ENCODE measurements around the gene BMP15. TPM values are rescaled to one million over a fixed set of nuclear protein-coding genes. Genes with fewer than 3 reads are reported as not detected.

Gene BMP15
- total and polyA plus RNA-seq, 2 donors (not counting 1 experiment from before 2014, with no cell fraction given): not detected

DNA sequence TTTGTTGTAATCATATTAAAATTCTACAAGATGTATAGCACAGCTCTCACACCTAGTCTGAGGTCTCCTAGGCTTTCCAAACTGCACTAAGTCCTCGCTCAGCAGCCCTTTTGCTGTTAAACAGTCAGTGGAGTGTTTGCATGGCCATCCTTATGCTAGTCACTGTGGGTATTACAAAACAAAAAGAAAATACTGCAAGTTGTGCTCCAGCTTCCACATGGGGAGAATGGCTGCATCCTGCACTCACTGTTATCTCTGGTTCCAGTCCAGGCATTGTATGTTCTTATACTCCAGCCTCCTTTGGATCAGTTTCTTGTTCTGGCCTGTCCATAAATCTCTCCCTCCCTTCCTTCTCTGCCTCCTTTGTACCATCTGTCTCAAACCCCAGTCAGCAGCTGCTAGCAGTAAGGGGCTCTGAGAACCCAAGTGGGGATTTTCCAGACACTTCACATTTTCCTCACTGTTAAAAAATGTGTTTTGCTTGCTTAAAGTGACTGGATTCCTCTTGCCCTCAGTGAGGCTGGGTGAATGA lies 38.5 kb upstream of the BMP15 start:
- no peaks in the 10 kb centered on the region for H3K27me3 ChIP-seq (ENCODE audit: control insufficient read depth, insufficient read depth, low read length)
- no peaks in the 10 kb centered on the region for H3K36me3 ChIP-seq (ENCODE audit: control insufficient read depth, insufficient read depth, low read length)
- TF ChIP-seq EZH2 (IDR thresholded peaks at IDR 0.05; ENCODE audit: low read length, missing control alignments) (no peak), CTCF (conservative IDR thresholded peaks at IDR 0.05 in 1 of 2, IDR thresholded peaks at IDR 0.05 in 1 of 2; ENCODE audit: low read depth in 1 of 2, low read length in 2 of 2) (no peak)
- peak in 1 of 2 donors; percentile 11 for DNase-seq (ENCODE audit: low read depth in 2 of 2)
- H3K4me1 ChIP-seq (ENCODE audit: control insufficient read depth, extremely low read depth, insufficient read depth, low read length): no peaks in the 10 kb centered on the region
- no peaks in the 10 kb centered on the region for H3K9me3 ChIP-seq (ENCODE audit: control insufficient read depth, insufficient read depth, low read depth, low read length)
- no peak overlapping the region for H3K4me3 ChIP-seq (replicated peaks in 1 of 4; ENCODE audit: control extremely low read depth in 1 of 4, insufficient read depth in 1 of 4, low read depth in 3 of 4, low read length in 4 of 4)
- no peak overlapping the region for H3K9ac ChIP-seq (ENCODE audit: insufficient read depth, low read length)
- H2AFZ ChIP-seq (ENCODE audit: low read length): no peak overlapping the region
- no peak overlapping the region for H3K27ac ChIP-seq (ENCODE audit: insufficient read depth, low read length)
- H4K20me1 ChIP-seq (ENCODE audit: control insufficient read depth, extremely low read depth, insufficient read depth, low read length): no peaks in the 10 kb centered on the region
- H3K79me2 ChIP-seq (ENCODE audit: control insufficient read depth, insufficient read depth, low read length): no peaks in the 10 kb centered on the region
- H3K4me2 ChIP-seq (ENCODE audit: extremely low read depth, insufficient read depth, low read length): no peak overlapping the region

DNA sequence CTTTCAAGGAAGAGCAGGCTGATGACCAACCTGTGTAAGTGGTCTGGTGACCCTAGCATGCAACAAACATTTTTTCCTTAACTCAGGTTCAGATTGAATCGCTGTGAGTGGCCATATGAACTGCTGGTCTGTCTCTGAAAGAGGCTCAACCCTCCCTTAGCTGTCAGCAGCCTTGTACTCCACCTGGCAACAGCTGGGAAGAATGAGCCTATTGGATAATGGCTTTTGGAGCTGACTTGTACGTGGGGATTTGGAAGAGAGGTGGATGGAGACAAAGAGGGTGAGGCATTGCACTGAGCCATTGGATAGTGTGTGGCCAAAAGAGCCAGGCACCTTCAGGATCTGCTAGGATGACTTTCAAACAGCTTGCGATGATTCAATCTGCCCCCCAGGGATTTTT lies 35.7 kb upstream of the BMP15 start:
- no peaks in the 10 kb centered on the region for H3K27me3 ChIP-seq (ENCODE audit: control insufficient read depth, insufficient read depth, low read length)
- no peak overlapping the region for H3K27ac ChIP-seq (ENCODE audit: insufficient read depth, low read length)
- H3K4me3 ChIP-seq (replicated peaks in 1 of 4; ENCODE audit: control extremely low read depth in 1 of 4, insufficient read depth in 1 of 4, low read depth in 3 of 4, low read length in 4 of 4): no peak overlapping the region
- no peaks in the 10 kb centered on the region for H3K79me2 ChIP-seq (ENCODE audit: control insufficient read depth, insufficient read depth, low read length)
- no peak overlapping the region for H3K4me2 ChIP-seq (ENCODE audit: extremely low read depth, insufficient read depth, low read length)
- no peaks in the 10 kb centered on the region for H4K20me1 ChIP-seq (ENCODE audit: control insufficient read depth, extremely low read depth, insufficient read depth, low read length)
- H3K9ac ChIP-seq (ENCODE audit: insufficient read depth, low read length): no peak overlapping the region
- no peaks in the 10 kb centered on the region for H3K9me3 ChIP-seq (ENCODE audit: control insufficient read depth, insufficient read depth, low read depth, low read length)
- TF ChIP-seq CTCF (conservative IDR thresholded peaks at IDR 0.05 in 1 of 2, IDR thresholded peaks at IDR 0.05 in 1 of 2; ENCODE audit: low read depth in 1 of 2, low read length in 2 of 2) (no peak), EZH2 (IDR thresholded peaks at IDR 0.05; ENCODE audit: low read length, missing control alignments) (no peak)
- no peak overlapping the region for H2AFZ ChIP-seq (ENCODE audit: low read length)
- no peak for DNase-seq (ENCODE audit: low read depth in 2 of 2)
- H3K4me1 ChIP-seq (ENCODE audit: control insufficient read depth, extremely low read depth, insufficient read depth, low read length): no peaks in the 10 kb centered on the region
- no peaks in the 10 kb centered on the region for H3K36me3 ChIP-seq (ENCODE audit: control insufficient read depth, insufficient read depth, low read length)

DNA sequence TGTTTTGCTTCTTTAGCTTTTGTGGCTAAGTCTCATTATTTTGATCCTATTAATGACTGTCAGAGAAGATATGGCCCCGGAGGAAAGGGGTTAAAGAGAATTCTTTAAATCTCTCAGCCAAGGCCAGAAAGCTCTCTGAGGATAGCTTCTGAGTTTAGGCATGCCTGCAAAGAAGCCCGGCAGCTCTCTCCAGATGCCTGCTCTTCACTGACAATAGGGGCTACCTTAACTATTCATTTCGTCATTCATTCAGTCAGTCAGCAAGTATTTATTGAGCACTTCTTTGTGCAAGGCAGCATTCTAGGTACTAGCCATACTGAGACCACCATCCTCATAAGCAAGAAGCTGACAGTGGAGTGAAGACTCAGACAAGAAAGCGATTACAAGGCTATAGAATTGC lies 34.0 kb upstream of the BMP15 start:
- H3K4me2 ChIP-seq (ENCODE audit: extremely low read depth, insufficient read depth, low read length): no peak overlapping the region
- no peaks in the 10 kb centered on the region for H3K27me3 ChIP-seq (ENCODE audit: control insufficient read depth, insufficient read depth, low read length)
- H3K36me3 ChIP-seq (ENCODE audit: control insufficient read depth, insufficient read depth, low read length): no peaks in the 10 kb centered on the region
- H3K4me1 ChIP-seq (ENCODE audit: control insufficient read depth, extremely low read depth, insufficient read depth, low read length): no peaks in the 10 kb centered on the region
- no peak overlapping the region for H3K27ac ChIP-seq (ENCODE audit: insufficient read depth, low read length)
- no peak overlapping the region for H2AFZ ChIP-seq (ENCODE audit: low read length)
- H3K9me3 ChIP-seq (ENCODE audit: control insufficient read depth, insufficient read depth, low read depth, low read length): no peaks in the 10 kb centered on the region
- H3K79me2 ChIP-seq (ENCODE audit: control insufficient read depth, insufficient read depth, low read length): no peaks in the 10 kb centered on the region
- H3K9ac ChIP-seq (ENCODE audit: insufficient read depth, low read length): no peak overlapping the region
- TF ChIP-seq EZH2 (IDR thresholded peaks at IDR 0.05; ENCODE audit: low read length, missing control alignments): no peak
- TF ChIP-seq CTCF (conservative IDR thresholded peaks at IDR 0.05 in 1 of 2, IDR thresholded peaks at IDR 0.05 in 1 of 2; ENCODE audit: low read depth in 1 of 2, low read length in 2 of 2): no peak
- no peaks in the 10 kb centered on the region for H4K20me1 ChIP-seq (ENCODE audit: control insufficient read depth, extremely low read depth, insufficient read depth, low read length)
- no peak overlapping the region for H3K4me3 ChIP-seq (replicated peaks in 1 of 4; ENCODE audit: control extremely low read depth in 1 of 4, insufficient read depth in 1 of 4, low read depth in 3 of 4, low read length in 4 of 4)
- DNase-seq (ENCODE audit: low read depth in 2 of 2): no peak
